GM18519 (cell line): ENCODE results near the gene SEPHS1.
"Not testable (repeated sequence)": the region's sequence is repeated elsewhere in the genome, so short reads cannot be mapped to it uniquely, and the experiment has no call there.

Experiments
- ATAC-seq: cut with Tn5 transposase; IDR thresholded peaks from one replicate; pipeline ENCODE4 v1.9.1; 2021; ENCODE audit warnings: mild to moderate bottlenecking, moderate library complexity; ENCODE audit not compliant: unreplicated experiment, low FRiP score

The SEPHS1 gene, protein sequence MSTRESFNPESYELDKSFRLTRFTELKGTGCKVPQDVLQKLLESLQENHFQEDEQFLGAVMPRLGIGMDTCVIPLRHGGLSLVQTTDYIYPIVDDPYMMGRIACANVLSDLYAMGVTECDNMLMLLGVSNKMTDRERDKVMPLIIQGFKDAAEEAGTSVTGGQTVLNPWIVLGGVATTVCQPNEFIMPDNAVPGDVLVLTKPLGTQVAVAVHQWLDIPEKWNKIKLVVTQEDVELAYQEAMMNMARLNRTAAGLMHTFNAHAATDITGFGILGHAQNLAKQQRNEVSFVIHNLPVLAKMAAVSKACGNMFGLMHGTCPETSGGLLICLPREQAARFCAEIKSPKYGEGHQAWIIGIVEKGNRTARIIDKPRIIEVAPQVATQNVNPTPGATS

DNA sequence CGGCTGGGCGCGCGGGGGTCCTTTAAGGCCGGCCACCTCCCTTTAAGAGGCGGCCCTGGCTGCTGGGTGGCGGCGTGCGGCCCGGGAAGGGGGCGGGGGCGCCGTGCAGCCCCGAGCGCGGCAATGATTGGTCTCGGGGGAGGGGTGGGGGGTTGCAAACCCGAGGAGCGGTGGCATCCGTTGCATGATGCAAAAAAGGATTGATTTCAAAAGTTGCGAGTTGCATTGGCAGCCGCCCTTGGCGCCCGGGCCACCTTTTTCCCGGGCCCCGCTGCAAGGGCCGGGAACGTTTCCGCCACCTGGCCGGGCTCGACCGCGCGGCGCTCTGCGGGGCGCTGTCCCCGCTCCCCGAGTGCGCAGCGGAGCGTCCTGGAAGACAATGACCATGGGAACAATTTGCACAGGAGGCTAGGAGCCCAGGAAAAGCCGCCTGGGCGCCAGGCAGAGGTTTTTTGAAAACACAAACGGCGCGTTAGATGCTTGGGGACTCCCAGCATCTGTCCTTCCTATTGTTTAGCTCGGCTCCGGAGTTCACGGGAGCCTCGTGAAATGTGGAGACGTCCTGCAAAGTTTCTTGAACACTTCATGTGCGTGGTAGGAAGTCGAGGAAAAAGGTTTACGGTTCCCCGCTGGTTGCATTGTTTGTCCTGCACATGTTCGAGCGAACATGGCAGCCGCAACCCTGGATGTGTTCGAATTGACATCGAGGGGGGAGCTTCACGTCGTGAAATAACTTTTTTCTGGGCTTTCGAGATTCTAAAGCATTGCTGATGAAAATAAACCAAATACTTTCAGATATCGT lies at the start of gene SEPHS1:
Gene SEPHS1 (minus strand): TSS at position 78 of the 802 bp plus-strand sequence. CDS start 3,343 bp downstream, outside the sequence.
- peak; percentile 43 for ATAC-seq

DNA sequence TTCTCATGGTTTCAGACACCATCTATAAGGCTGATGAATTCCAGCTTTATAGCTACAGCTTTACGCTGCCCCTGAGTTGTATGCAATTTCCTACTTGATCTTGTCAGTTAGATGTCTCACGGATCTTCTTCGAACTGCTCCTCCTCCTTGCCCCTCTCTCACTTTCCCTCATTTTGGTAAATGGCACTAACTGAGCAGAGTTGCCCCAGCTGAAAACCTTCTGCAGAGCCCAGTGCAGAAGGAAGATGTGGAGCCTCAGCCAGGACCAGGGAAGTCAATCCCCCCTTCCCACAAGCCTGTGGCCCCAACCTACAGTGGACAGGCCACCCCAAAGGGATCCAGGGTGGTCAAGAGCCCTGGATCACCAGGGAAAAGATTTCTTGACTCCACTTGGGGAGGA lies 49.0 kb upstream of the SEPHS1 start:
- ATAC-seq, result no peak

DNA sequence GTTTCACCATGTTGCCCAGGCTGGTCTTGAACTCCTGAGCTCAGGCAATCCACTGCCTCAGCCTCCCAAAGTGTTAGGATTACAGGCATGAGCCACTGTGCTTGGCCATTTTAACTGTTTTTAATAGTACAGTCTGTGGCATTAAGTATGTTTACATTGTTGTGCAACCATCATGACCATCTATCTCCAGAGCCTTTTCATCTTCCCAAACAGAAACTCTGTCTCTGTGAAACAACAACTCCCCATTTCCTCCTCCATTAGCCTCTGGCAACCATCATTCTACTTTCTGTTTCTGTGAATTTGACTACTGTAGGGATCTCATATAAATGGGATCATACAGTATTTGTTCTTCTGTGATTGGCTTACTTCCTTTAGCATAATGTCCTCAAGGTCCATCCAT lies 48.3 kb upstream of the SEPHS1 start:
- ATAC-seq, result no peak

DNA sequence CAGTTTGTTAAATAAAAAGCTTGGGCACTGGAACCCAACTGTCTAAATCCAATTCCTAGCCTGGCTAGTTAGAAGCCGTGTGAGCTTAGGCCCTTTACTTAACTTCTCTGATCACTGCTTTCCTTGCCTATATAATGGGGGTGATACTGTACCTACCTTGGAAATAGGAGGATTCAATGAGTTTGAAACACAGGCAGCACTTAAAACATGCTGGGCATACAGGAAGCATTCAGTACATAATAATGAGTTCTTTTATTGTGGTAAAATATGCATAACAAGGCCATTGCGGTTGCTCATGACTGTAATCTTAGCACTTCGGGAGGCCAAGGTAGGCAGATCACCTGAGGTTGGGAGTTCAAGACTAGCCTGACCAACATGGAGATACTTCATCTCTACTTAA lies 47.4 kb upstream of the SEPHS1 start:
- no peak for ATAC-seq

DNA sequence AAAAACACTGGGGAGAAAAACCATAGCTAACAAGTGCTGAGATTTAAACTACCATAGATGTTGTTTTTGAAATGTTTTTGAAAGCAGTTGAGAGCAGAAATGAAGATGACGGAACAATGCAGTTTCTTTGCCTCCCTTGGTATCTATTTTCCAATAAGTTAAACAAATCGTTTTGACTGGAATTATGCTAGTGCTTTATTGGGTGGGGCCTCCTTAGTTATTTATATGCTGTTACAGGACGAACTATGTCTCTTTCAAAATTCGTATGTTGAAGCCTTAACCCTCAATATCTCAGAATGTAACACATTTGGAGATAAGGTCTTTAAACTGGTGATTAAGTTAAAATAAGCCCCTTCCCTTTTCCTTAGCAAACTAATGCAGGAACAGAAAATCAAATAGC lies 45.5 kb upstream of the SEPHS1 start:
- no peak for ATAC-seq

DNA sequence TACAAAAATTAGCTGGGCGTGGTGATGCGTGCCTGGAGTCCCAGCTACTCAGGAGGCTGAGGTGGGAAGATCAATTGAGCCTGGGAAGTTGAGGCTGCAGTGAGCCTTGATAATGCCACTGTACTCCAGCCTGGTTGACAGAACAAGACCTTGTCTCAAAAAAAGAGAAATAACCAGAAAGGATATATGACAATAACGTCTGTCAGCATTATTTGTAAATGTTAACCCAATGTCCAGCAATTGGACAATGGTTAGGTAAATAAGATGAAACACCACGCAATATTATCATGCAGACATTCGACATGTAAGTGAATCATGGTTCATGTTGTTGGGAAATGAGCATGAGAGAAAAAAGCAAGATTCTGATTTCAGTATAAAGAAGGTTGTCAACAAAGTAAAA lies 44.6 kb upstream of the SEPHS1 start:
- no peak for ATAC-seq

DNA sequence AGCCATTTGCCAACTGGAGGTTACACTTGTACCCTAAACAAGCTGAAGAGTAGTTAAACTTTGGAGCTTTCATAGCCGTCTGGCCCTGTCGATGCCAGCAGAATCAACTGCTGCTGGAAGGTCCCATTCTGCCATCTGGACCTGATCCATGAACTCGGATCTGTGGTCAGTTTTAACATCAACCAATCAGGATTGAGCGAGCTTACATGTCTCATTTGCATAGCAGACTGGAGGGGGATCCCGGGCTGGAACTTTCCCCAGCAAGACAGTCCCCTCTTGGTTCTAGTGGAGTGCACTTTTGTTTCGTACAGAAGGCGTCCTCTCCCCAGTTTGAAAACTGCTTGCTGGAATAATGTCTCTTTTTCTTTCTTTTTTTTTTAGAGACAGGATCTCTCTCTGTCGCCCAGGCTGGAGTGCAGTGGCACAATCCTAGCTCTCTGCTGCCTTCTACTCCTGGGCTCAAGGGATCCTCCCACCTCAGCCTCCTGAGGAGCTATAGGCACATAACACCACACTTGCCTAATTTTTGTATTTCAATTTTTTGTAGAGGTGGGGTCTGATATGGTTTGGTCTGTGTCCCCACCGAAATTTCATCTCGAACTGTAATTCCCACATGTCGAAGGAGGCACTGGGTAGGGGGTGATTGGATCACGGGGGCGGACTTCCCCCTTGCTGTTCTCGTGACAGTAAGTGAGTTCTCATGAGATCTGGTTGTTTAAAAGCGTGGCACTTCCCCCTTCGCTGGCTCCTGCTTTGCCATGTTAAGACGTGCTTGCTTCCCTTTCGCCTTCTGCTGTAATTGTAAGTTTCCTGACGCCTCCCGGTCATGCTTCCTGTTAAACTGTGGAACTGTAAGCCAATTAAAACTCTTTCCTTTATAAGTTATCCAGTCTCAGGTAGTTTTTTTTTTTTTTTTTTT lies 42.8 kb upstream of the SEPHS1 start:
- no peak for ATAC-seq

DNA sequence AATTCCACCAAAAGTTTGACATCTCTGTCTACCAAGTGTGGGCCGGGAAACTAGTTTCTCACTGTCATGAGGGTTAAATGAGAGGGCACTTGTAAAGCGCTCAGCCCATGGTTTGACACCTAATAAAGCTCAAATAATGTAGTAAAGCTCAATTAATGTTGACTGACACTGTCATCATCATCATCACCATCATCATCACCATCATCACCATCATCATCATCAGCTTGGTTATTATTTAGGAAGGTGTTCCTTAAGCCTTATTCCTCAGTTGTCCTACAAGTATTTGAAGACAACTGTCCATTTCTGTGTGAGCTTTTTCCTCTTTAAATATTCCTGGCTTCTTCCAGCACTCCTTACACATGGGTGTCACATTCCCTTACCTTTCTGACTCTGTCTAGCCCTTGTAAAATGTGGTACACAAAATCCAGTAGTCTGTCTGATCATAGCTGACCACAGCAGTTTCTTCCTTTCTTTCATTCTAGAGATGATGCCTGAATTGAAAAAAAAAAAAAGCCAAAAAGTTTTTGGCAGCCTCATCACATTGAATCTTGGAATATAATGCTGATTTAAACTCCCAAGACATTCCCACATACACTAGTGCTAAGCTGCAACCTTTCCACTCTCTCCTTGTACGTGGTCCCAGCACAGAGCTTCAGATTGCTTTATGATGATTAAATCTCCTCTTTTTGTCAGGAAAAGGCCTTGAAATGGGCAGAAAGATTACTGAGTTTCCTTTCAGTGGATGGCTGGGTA lies 40.6 kb upstream of the SEPHS1 start:
- ATAC-seq, result no peak

DNA sequence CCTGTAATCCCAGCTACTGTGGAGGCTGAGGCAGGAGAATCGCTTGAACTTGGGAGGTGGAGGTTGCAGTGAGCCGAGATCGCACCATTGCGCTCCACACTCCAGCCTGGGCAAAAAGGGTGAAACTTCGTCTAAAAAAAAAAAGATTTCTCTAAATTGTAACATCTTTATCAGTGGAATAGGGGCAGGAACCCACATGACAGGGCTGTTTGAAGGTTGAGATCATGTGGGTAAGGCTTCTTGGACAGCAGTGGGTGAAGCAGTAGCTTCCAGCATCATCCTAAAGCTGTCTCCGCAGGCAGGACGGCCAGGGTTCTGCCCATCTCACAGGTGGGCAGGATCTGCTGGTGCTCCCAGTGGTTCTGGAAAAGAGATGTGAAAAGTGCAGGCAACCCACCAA lies 37.9 kb upstream of the SEPHS1 start:
- ATAC-seq, result no peak

DNA sequence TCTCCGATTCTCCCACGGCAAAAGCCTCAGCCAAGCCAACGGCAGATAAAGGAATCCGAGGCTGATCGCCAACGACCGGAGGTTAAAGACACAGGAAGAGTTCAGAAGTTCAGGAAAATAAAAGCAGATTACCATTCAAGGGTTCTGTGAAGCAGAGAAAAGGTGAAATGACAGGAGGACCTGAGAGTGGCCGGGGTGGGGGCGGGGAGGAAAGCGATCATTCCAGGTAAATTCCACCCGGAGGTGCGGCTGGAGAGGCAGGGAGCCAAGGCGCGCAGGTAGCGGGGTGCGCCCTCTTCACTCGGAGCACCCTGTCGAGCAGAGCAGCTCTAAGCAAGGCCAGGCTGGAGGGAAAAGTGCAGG lies 35.3 kb upstream of the SEPHS1 start:
- no peak for ATAC-seq

DNA sequence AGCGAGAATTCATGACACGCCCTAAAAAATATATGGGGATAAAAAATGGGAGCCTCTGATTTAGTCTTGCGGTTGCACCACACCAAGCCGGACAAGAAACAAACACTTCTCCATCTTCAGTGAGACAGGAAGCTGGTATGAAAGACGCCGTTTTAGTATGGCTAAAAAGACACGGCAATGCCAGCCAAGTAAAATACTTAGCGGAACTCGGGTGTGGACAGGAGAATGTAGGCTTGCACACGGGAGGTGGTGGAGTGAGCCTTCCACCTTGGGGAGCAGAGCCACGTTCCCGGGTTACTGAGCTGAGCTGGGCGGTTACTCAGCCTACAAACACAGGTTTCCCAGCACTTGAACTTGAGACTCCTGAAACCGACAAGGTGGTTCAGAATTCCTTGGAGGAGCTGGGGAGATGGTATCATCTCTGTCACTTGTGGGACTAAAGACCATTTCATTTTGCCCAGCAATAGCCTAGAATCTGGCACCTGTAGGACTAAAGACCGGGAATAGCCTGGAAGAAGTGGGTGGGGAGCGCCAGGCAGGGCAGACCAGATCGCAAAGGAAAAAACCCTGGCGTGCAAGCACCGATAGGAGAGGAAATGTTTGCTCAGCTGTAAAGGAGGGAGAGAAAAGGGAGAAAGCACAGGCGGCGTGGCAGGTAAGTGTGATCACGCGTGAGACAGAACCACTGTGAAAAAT lies 34.8 kb upstream of the SEPHS1 start:
- ATAC-seq, result no peak

DNA sequence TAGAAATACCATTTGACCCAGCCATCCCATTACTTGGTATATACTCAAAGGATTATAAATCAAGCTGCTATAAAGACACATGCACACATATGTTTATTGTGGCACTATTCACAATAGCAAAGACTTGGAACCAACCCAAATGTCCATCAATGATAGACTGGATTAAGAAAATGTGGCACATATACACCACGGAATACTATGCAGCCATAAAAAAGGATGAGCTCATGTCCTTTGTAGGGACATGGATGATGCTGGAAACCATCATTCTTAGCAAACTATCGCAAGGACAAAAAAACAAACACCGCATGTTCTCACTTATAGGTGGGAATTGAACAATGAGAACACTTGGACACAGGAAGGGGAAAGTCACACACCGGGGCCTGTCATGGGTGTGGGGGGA lies 31.0 kb upstream of the SEPHS1 start:
- not testable (repeated sequence) for ATAC-seq

DNA sequence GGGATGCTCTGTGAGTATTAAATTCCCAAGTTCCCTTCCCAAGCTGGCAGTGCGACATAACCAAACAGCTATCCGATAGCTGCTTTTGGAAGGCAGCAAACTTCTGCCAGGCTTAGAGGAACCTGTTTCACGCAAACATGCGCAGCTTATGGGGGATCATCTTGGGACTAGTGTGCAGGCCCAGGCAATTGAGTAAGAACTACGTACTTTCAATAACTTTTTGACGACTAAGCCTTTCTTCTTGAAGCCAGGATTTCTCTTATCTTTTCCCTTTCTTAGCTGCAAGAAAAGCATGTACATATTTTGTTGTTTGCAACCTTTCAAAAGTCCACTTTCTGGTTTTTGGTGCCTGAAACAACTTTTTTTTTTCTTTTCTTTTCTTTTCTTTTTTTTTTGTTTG lies 28.7 kb upstream of the SEPHS1 start:
- no peak for ATAC-seq

DNA sequence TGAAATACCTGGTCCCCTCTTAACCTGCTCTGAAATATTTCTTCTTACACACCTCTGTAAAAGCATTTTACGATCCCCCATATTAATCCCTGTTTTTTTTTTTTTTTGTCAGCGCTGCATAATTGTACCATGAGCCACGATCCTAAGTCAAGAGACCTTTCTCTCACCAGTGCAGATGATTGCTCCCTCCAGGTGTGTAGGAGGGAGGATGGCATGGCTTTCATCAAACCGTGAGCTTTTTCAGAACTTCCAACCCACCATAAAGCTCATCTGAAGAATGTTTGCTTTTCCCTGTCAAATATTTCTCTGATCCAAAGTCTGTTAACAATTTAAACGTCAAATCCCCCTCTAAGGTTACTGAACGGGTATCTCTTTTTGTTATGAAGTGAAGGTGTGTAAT lies 28.2 kb upstream of the SEPHS1 start:
- ATAC-seq, result no peak

DNA sequence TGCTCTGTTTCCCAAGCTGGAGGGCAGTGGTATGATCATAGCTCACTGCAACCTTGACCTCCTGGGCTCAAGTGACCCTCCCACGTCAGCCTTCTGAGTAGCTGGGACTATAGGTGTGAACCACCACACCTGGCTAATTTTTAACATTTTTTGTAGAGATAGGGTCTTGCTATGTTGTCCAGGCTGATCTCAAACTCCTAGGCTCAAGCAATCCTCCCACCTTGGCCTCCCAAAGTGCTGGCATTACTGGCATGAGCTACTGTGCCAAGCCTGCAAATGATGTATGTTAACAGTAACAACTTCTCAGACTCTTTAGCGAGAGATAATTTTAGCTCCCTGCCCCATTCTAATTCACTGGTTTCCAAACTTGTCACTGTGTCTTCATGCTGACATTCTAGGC lies 27.7 kb upstream of the SEPHS1 start:
- no peak for ATAC-seq

DNA sequence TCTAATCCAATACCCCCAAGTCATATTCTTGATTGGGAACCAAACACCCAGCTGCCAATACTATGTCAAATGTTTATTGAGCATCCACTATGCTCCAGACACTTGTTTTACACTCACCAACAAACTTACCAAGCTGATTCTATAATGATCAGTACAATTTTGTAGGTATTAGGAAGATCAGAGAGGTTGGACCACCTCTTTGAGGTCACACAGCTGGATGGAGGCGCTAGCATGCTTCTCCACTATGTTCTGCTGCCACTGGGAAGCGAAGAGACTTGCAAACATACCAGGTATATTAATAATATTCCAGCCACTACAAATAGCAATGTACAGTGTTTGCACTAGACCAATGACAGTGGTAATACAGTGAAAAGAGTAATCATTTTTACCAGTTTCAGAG lies 25.6 kb upstream of the SEPHS1 start:
- ATAC-seq, result no peak

DNA sequence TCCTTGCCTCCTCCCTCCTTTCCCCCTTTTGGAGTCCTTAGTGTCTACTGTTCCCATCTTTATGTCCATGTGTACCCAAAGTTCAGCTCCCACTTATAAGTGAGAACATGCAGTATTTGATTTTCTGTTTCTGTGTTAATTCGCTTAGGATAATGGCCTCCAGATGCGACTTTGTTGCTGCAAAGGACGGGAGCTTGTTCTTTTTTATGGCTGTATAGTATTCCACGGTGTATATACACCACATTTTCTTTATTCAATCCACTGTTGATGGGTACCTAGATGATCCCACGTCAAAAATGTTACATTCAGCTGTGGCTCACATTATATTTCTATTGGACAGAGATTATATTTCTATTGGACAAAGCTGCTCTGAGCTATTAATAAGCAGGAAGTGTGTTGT lies 24.4 kb upstream of the SEPHS1 start:
- no peak for ATAC-seq

DNA sequence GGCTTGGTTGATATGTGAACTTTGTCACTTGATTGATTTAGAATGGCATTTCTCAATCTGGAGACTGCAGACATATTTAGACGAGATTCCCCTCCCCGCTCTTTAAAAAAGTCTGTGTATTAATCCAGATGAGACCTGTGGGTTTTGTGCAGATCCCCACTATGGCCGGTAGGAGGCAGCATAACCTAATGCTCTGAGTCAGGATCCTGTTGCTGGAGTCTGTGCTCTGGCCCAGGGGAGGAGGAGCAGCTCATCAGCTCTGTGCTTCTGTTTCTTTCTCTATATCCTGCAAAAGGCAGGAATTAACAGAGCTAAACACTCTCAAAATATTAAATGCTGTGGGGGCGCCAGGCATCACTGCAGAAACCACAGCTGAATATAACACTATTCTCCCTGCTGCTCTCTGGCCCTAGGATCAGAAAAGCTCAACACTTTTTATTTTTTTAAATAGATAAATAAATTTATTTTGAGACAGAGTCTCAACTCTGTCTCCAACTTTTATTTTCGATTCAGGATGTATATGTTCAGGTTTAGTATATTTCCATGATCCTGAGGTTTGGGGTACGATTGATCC lies 23.9 kb upstream of the SEPHS1 start:
- ATAC-seq, result peak; percentile 71

DNA sequence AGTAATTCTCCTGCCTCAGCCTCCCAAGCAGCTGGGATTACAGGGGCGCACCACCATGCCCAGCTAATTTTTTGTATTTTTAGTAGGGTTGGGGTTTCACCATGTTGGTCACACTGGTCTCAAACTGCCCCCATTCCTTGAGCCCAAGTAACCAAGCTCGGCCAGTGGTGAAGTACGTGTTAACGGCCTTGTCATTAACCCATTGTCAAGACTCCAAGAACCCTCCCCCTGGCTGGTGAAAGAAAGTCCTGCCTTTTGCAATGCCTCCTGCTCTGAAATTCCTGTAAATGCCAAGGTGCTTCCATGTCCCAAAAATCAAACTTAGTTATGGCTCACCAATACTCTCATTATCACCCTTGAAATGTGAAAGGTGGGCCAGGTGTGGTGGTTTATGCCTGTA lies 18.8 kb upstream of the SEPHS1 start:
- no peak for ATAC-seq
